Astrocyte (in vitro differentiated cells and primary cell): ENCODE data around the gene BICDL1. TPM values are rescaled to one million over a fixed set of nuclear protein-coding genes. Genes with fewer than 3 reads are reported as not detected.

Experiments
- DNase-seq: peaks from one replicate; pipeline ENCODE4 v3.0.0-alpha.2; 2010; ENCODE audit warnings: low read depth
- FAIRE-seq: peaks from 2 replicates; lab custom pipeline; 2011; peaks lifted over from hg19 to GRCh38; lab: Jason Lieb, UNC
- H2AFZ ChIP-seq: 2 replicates; pipeline ENCODE4 v1.6.0; 2012; ENCODE audit warnings: low read depth, low read length, inconsistent platforms
- H3K27ac ChIP-seq: 2 replicates; pipeline ENCODE4 v1.5.1; 2011; ENCODE audit warnings: low read depth, low read length, inconsistent platforms
- H3K27me3 ChIP-seq: 2 replicates; pipeline ENCODE4 v1.6.0; 2011; ENCODE audit warnings: low read length, inconsistent platforms; ENCODE audit not compliant: insufficient read depth
- H3K36me3 ChIP-seq: 2 replicates; pipeline ENCODE4 v1.5.1; 2011; ENCODE audit warnings: low read length, inconsistent platforms; ENCODE audit not compliant: insufficient read depth
- H3K4me1 ChIP-seq: 2 replicates; pipeline ENCODE4 v1.5.1; 2011; ENCODE audit warnings: low read length, inconsistent platforms; ENCODE audit not compliant: insufficient read depth
- H3K4me2 ChIP-seq: 2 replicates; pipeline ENCODE4 v1.6.0; 2012; ENCODE audit warnings: low read length, inconsistent platforms
- H3K4me3 ChIP-seq: 2 replicates; pipeline ENCODE4 v1.5.1; 2011; ENCODE audit warnings: low read depth, mild to moderate bottlenecking, low read length, inconsistent platforms; ENCODE audit not compliant: insufficient read depth
- H3K79me2 ChIP-seq: 2 replicates; pipeline ENCODE4 v1.6.0; 2012; ENCODE audit warnings: mild to moderate bottlenecking, low read length, inconsistent platforms; ENCODE audit not compliant: insufficient read depth
- H3K9ac ChIP-seq: 2 replicates; pipeline ENCODE4 v1.6.0; 2012; ENCODE audit warnings: mild to moderate bottlenecking, low read length, inconsistent platforms
- H3K9me3 ChIP-seq: 2 replicates; pipeline ENCODE4 v1.5.1; 2012; ENCODE audit warnings: low read depth, mild to moderate bottlenecking, low read length, inconsistent platforms; ENCODE audit not compliant: insufficient read depth
- H4K20me1 ChIP-seq: 2 replicates; pipeline ENCODE4 v1.6.0; 2012; ENCODE audit warnings: low read length, inconsistent platforms; ENCODE audit not compliant: insufficient read depth
- H3K27ac Mint-ChIP-seq: one replicate; pipeline ENCODE4 v1.8.0; 2021; ENCODE audit warnings: mild to moderate bottlenecking, mixed read lengths; ENCODE audit not compliant: unreplicated experiment
- H3K27me3 Mint-ChIP-seq: one replicate; pipeline ENCODE4 v1.8.0; 2021; ENCODE audit warnings: low read depth, mixed read lengths; ENCODE audit not compliant: unreplicated experiment
- H3K36me3 Mint-ChIP-seq: one replicate; pipeline ENCODE4 v1.8.0; 2021; ENCODE audit warnings: low read depth, mixed read lengths; ENCODE audit not compliant: unreplicated experiment
- H3K4me1 Mint-ChIP-seq: one replicate; pipeline ENCODE4 v1.8.0; 2021; ENCODE audit warnings: low read depth, mixed read lengths; ENCODE audit not compliant: unreplicated experiment
- H3K4me3 Mint-ChIP-seq: one replicate; pipeline ENCODE4 v1.8.0; 2021; ENCODE audit warnings: mild to moderate bottlenecking, moderate library complexity, mixed read lengths; ENCODE audit not compliant: unreplicated experiment
- H3K9me3 Mint-ChIP-seq: one replicate; pipeline ENCODE4 v1.8.0; 2021; ENCODE audit warnings: mild to moderate bottlenecking, mixed read lengths; ENCODE audit not compliant: unreplicated experiment
- CTCF ChIP-seq: IDR thresholded peaks from 2 replicates; pipeline ENCODE4 v1.5.1; 2011; ENCODE audit warnings: low read depth, mild to moderate bottlenecking, inconsistent platforms, low read length, moderate library complexity; ENCODE audit not compliant: insufficient read depth
- EZH2 ChIP-seq: IDR thresholded peaks from 2 replicates; pipeline ENCODE4 v1.6.1; 2012; ENCODE audit warnings: mild to moderate bottlenecking, low read length, inconsistent platforms; ENCODE audit not compliant: insufficient read depth
- total RNA-seq: library from RNA; stranded (reverse); gene quantifications from 2 replicates; pipeline ENCODE4 v1.2.1, GENCODE V29; 2021

The BICDL1 gene
- total RNA-seq, 1 donor from 2014 or later, result 8.8 TPM

DNA sequence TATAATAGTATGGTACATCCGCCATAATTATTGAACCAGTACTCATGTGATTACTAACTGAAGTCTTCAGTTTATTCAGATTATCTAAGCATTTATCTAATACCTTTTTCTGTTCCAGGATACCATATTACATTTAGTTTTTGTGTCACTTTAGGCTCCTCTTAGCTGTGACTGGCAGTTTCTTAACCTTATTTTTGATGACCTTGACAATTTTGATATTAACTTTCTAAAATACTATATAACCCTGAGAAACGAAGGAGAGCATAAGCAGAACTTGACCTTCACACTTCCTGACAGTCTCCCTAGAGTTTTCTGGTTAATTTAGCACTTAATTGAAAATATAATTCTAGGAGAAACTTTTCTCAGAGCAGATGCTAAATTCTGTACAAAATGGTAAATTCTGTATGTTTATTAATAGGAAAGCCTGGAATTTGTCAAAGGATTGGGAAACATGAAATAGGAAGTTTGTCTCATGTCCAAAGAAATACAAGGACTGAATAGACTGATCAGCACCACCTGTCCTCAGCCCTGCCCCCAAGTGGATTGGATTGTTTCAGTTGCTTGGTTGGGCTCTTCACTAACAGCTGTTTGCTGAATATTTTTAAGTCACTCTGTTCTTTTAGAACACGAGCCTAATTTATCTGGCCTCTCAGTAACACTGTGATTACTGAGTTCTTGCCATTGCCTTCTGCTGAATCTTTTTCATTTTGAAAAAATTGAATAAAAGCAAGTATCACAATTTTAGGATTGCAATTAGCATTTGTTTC is 6.0 kb downstream of the BICDL1 start:
- Histone ChIP-seq H3K36me3 (no peaks in the 10 kb centered on the region), H3K27me3 (peaks cover 24% of the 10 kb centered on the region), H3K79me2 (no peaks in the 10 kb centered on the region), H3K27ac (no peak overlapping the region), H2AFZ (no peak overlapping the region), H4K20me1 (no peaks in the 10 kb centered on the region), H3K4me3 (no peak overlapping the region), H3K9ac (no peak overlapping the region), H3K4me2 (no peak overlapping the region), H3K9me3 (no peaks in the 10 kb centered on the region), H3K4me1 (no peaks in the 10 kb centered on the region)
- H3K27ac Mint-ChIP-seq, result no peak overlapping the region
- TF ChIP-seq EZH2, result no peak
- TF ChIP-seq CTCF, result no peak
- H3K4me1 Mint-ChIP-seq, result peaks cover 24% of the 10 kb centered on the region
- H3K36me3 Mint-ChIP-seq, result no peaks in the 10 kb centered on the region
- H3K4me3 Mint-ChIP-seq, result no peak overlapping the region
- no peaks in the 10 kb centered on the region for H3K9me3 Mint-ChIP-seq
- H3K27me3 Mint-ChIP-seq, result peaks cover 4% of the 10 kb centered on the region
- FAIRE-seq (no peak), DNase-seq (no peak)

- H3K36me3 Mint-ChIP-seq, result no peaks in the 10 kb centered on the region
- H3K27me3 Mint-ChIP-seq, result no peaks in the 10 kb centered on the region
- Histone ChIP-seq H3K4me2 (no peak overlapping the region), H2AFZ (no peak overlapping the region), H3K9ac (no peak overlapping the region), H3K4me3 (no peak overlapping the region), H3K27me3 (peaks cover 14% of the 10 kb centered on the region), H3K4me1 (no peaks in the 10 kb centered on the region), H3K36me3 (no peaks in the 10 kb centered on the region), H3K9me3 (no peaks in the 10 kb centered on the region), H4K20me1 (no peaks in the 10 kb centered on the region), H3K27ac (no peak overlapping the region), H3K79me2 (no peaks in the 10 kb centered on the region)
- H3K4me1 Mint-ChIP-seq, result peaks cover 24% of the 10 kb centered on the region
- H3K4me3 Mint-ChIP-seq, result no peak overlapping the region
- no peak overlapping the region for H3K27ac Mint-ChIP-seq
- DNase-seq (no peak), FAIRE-seq (no peak)
- TF ChIP-seq CTCF, result no peak
- no peak for TF ChIP-seq EZH2
- no peaks in the 10 kb centered on the region for H3K9me3 Mint-ChIP-seq
Measured at GRCh38 chr12:119996417-119996816, 7.4 kb downstream of the BICDL1 start.
